SH-SY5Y (cell line): ENCODE results near the gene C2orf78.

Experiments used
- GATA2 ChIP-seq: IDR thresholded peaks from 2 replicates; pipeline ENCODE4 v1.6.1; 2011; ENCODE audit warnings: mild to moderate bottlenecking, low read depth, low read length
- GATA3 ChIP-seq: IDR thresholded peaks from 2 replicates; pipeline ENCODE4 v1.6.1; 2011; ENCODE audit warnings: low read depth, mild to moderate bottlenecking, low read length, moderate library complexity

DNA sequence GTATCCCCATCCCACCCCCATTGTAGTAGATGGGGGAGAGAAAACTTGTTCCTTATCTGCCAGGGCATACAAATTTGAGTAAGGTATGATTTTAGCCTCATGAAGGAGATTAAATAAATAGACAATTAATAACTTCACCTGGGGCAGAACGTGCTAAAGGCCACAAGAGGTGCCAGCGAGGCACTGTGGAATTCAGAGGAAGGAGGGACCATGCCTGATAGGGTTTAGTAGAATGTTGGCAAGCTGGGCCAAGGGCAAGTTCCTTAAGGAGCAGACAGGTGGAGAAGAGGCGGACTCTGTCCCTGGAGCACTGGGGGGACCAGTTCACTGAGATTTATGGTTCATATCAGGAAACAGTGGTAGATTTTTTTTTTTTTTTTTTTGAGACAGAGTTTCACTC is 67.3 kb downstream of the C2orf78 start:
- TF ChIP-seq GATA2 (no peak), GATA3 (no peak)
